ENCODE data around the gene ABCC6. TPM values are rescaled to one million over a fixed set of nuclear protein-coding genes. Genes with fewer than 3 reads are reported as not detected.
"Not testable (repeated sequence)": the region's sequence is repeated elsewhere in the genome, so short reads cannot be mapped to it uniquely, and the experiment has no call there.

ABCC6 gene
- polyA plus RNA-seq, 1 donor from 2014 or later, result not detected

- peaks cover 11% of the 10 kb centered on the region for H3K27me3 Mint-ChIP-seq
- H3K4me3 Mint-ChIP-seq, result no peak overlapping the region
- H3K36me3 Mint-ChIP-seq, result peaks cover 1% of the 10 kb centered on the region
- H3K9me3 Mint-ChIP-seq, result no peaks in the 10 kb centered on the region
- no peak overlapping the region for H3K27ac Mint-ChIP-seq
- H3K4me1 Mint-ChIP-seq, result peaks cover 0 to 5% (median 4%) of the 10 kb centered on the region in 3 donors
Measured at GRCh38 chr16:16184594-16184993, 38.7 kb downstream of the ABCC6 start.

DNA sequence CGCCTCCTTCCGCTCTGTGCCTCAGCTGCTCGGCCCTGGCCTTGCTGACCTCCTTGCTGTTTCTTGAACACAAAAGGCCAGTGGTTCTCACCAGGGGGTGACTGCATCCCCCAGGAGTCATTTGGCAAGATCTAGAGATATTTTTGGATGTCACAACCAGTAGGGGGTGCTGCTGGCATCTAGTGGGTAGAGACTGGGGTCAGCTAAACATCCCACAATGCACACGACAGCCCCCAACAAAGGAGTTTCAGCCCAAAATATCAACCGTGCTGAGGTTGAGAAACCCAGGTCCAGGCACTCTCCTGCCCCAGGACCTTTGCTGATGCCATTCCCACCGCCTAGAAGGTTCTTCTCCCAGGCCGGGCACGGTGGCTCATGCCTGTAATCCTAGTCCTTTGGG is 39.7 kb downstream of the ABCC6 start:
- Mint-ChIP-seq H3K4me1 (peaks cover 0 to 5% (median 4%) of the 10 kb centered on the region in 3 donors), H3K36me3 (peaks cover 1% of the 10 kb centered on the region), H3K27me3 (peaks cover 11% of the 10 kb centered on the region), H3K27ac (no peak overlapping the region), H3K9me3 (no peaks in the 10 kb centered on the region), H3K4me3 (no peak overlapping the region)

- Mint-ChIP-seq H3K4me3 (no peak overlapping the region), H3K36me3 (peaks cover 1% of the 10 kb centered on the region), H3K9me3 (no peaks in the 10 kb centered on the region), H3K27me3 (peaks cover 11% of the 10 kb centered on the region), H3K27ac (no peak overlapping the region), H3K4me1 (peaks cover 0 to 5% (median 4%) of the 10 kb centered on the region in 3 donors)
Measured at GRCh38 chr16:16182918-16183317, 40.4 kb downstream of the ABCC6 start.

- not testable (repeated sequence) for H3K4me3 Mint-ChIP-seq, H3K36me3 Mint-ChIP-seq, H3K9me3 Mint-ChIP-seq, H3K27ac Mint-ChIP-seq, H3K4me1 Mint-ChIP-seq
- peaks cover 11% of the 10 kb centered on the region for H3K27me3 Mint-ChIP-seq
Measured at GRCh38 chr16:16181748-16182147, 41.5 kb downstream of the ABCC6 start.

- H3K27me3 Mint-ChIP-seq, result peaks cover 11% of the 10 kb centered on the region
- H3K4me3 Mint-ChIP-seq, result no peak overlapping the region
- peaks cover 0 to 3% (median 0%) of the 10 kb centered on the region in 3 donors for H3K9me3 Mint-ChIP-seq
- no peaks in the 10 kb centered on the region for H3K4me1 Mint-ChIP-seq
- H3K27ac Mint-ChIP-seq, result no peak overlapping the region
- peaks cover 3% of the 10 kb centered on the region for H3K36me3 Mint-ChIP-seq
Measured at GRCh38 chr16:16178455-16179162, 44.7 kb downstream of the ABCC6 start.

DNA sequence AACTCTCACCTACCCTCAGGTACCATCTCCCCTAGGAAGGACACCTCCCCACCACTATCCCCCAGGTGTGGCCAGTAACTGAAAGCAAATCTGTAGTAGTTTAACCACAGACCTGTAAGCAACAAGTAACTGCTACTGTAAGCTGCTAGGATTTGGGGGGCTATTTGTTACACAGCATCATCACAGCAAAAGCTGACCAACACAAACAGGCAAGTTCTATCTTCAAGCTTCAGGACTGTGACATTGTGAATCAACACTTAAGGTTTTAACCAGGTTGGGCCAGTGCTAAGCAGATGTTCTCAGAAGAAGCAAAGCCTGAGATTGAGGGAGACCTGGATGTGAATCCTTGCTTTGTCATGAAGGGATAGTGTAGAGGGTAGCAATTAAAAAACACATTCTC is 47.0 kb downstream of the ABCC6 start:
- Mint-ChIP-seq H3K9me3 (peaks cover 0 to 3% (median 0%) of the 10 kb centered on the region in 3 donors), H3K36me3 (peaks cover 3% of the 10 kb centered on the region), H3K27ac (no peak overlapping the region), H3K27me3 (peaks cover 2% of the 10 kb centered on the region), H3K4me3 (no peak overlapping the region), H3K4me1 (no peaks in the 10 kb centered on the region)

DNA sequence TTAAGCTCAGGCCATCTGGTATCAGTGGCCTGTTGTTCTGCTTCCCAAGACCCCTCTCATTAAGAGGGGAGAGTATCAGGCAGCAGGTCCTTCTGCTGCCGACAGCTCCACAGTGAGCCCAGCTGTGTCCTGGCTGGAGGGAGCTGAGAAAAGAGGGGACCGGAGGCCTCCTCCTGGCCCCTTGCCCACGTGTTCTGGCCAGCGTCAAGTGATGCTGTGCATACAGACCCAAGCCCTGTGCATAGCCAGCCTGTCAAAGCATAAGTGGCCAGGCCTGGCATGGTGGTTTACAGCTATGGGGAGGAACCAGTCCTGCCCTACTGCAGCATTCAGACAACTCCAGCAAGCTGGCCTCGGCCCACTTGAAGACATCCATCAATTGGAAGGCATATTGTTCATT is 48.0 kb downstream of the ABCC6 start:
- no peaks in the 10 kb centered on the region for H3K4me1 Mint-ChIP-seq
- no peak overlapping the region for H3K4me3 Mint-ChIP-seq
- peaks cover 2% of the 10 kb centered on the region for H3K27me3 Mint-ChIP-seq
- H3K27ac Mint-ChIP-seq, result no peak overlapping the region
- H3K9me3 Mint-ChIP-seq, result peaks cover 0 to 3% (median 0%) of the 10 kb centered on the region in 3 donors
- peaks cover 2% of the 10 kb centered on the region for H3K36me3 Mint-ChIP-seq

DNA sequence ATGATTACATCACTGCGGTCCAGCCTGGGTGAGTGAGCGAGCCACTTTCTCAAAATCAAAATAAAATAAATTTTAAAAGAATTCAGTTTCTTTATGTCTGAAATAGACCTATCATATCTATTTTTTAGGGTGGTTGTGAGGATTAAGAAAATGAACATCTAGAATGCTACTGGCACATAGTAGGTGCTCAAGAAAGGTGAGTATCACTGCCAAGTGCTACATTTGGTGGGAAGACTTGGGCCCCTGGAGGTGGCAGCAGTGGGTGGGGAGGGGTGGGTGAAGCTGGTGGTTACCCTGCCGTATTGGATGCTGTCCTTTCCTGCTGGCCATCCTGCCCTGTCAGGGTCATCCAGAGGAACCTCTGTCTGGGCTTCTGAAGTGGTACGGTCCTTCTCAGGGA is 50.3 kb downstream of the ABCC6 start:
- Mint-ChIP-seq H3K36me3 (peaks cover 2% of the 10 kb centered on the region), H3K4me3 (no peak overlapping the region), H3K27ac (no peak overlapping the region), H3K4me1 (no peaks in the 10 kb centered on the region), H3K9me3 (peaks cover 0 to 3% (median 0%) of the 10 kb centered on the region in 3 donors), H3K27me3 (no peaks in the 10 kb centered on the region)

GRCh38 chr16:16171332-16171919 is 51.9 kb downstream of the ABCC6 start:
- Mint-ChIP-seq H3K27me3 (no peaks in the 10 kb centered on the region), H3K36me3 (no peaks in the 10 kb centered on the region), H3K4me3 (no peak overlapping the region), H3K4me1 (no peaks in the 10 kb centered on the region), H3K9me3 (peaks cover 0 to under 1% (median 0%) of the 10 kb centered on the region in 3 donors), H3K27ac (peak overlapping the region in 1 of 3 donors; percentile 29)

GRCh38 chr16:16169615-16170014 is 53.7 kb downstream of the ABCC6 start:
- H3K4me1 Mint-ChIP-seq, result no peaks in the 10 kb centered on the region
- H3K4me3 Mint-ChIP-seq, result no peak overlapping the region
- no peaks in the 10 kb centered on the region for H3K36me3 Mint-ChIP-seq
- no peaks in the 10 kb centered on the region for H3K9me3 Mint-ChIP-seq
- no peak overlapping the region for H3K27ac Mint-ChIP-seq
- H3K27me3 Mint-ChIP-seq, result peaks cover 3% of the 10 kb centered on the region

DNA sequence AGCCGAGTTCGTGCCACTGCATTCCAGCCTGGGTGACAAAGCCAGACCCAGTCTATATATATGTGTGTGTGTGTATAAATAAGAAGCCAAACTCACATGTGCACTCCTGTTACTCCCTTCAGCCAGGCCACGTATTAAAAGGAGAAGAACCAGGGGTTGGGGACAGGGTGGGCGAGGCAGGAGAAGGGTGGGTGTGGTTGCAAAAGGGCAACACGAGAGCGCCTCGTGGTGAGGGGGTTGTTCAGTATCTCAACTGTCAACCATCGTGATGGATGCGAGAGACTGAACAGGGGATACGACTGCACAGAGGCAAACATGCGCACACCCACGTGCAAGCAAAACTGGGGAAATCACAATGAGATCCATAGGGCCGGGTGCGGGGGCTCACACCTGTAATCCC is 54.9 kb downstream of the ABCC6 start:
- H3K4me3 Mint-ChIP-seq, result no peak overlapping the region
- H3K36me3 Mint-ChIP-seq, result no peaks in the 10 kb centered on the region
- H3K27me3 Mint-ChIP-seq, result peaks cover 5% of the 10 kb centered on the region
- H3K9me3 Mint-ChIP-seq, result peaks cover 0 to 4% (median 0%) of the 10 kb centered on the region in 3 donors
- H3K27ac Mint-ChIP-seq, result no peak overlapping the region
- no peaks in the 10 kb centered on the region for H3K4me1 Mint-ChIP-seq

GRCh38 chr16:16167927-16168326 is 55.4 kb downstream of the ABCC6 start:
- Mint-ChIP-seq H3K27me3 (peaks cover 5% of the 10 kb centered on the region), H3K27ac (no peak overlapping the region), H3K4me3 (no peak overlapping the region)

DNA sequence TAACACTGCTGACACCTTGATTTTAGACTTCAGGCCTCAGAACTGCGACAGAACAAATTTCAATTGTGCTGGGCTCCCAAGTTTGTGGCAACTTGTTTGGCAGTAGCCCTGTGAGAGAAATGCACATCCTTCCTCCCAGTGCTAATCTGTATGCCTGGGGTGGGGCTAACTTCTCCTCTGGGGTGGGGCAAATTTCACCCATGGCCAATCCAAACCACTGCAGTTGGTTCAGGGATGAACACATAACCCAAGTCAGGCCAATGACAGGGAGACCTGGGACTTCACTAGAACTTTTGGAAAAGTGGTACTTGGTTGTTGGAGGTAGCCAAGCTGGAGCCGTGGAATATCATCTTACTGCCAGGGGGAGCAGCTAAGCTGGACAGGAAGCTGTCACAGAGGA is 56.3 kb downstream of the ABCC6 start:
- H3K27me3 Mint-ChIP-seq, result peaks cover 5% of the 10 kb centered on the region
- no peak overlapping the region for H3K27ac Mint-ChIP-seq
- H3K4me3 Mint-ChIP-seq, result no peak overlapping the region
- no peaks in the 10 kb centered on the region for H3K4me1 Mint-ChIP-seq
- peaks cover under 1 to 4% (median 2%) of the 10 kb centered on the region in 3 donors for H3K9me3 Mint-ChIP-seq
- no peaks in the 10 kb centered on the region for H3K36me3 Mint-ChIP-seq

More at GRCh38 chr16:16167927-16168326, 55.4 kb downstream of the ABCC6 start:
- peaks cover 0 to 4% (median 0%) of the 10 kb centered on the region in 3 donors for H3K9me3 Mint-ChIP-seq
- no peaks in the 10 kb centered on the region for H3K4me1 Mint-ChIP-seq
- H3K36me3 Mint-ChIP-seq, result no peaks in the 10 kb centered on the region

DNA sequence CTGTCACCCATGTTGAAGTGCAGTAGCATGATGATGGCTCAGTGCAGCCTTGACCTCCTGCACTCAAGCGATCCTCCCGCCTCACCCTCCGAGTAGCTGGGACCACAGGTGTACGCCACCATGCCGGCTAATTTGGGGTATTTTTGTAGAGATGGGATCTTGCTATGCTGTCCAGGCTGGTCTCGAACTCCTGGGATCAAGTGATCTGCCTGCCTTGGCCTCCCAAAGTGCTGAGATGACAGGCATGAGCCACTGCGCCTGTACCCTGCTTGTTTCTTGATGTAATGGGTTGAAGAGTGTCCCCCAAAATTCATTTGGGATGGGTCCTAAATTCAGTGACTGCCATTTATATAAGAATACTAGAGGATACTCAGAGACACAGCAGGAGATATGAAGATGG is 57.2 kb downstream of the ABCC6 start:
- H3K4me1 Mint-ChIP-seq, result no peaks in the 10 kb centered on the region
- no peaks in the 10 kb centered on the region for H3K36me3 Mint-ChIP-seq
- H3K27me3 Mint-ChIP-seq, result peaks cover 8% of the 10 kb centered on the region
- H3K27ac Mint-ChIP-seq, result no peak overlapping the region
- H3K4me3 Mint-ChIP-seq, result no peak overlapping the region
- H3K9me3 Mint-ChIP-seq, result peaks cover 2 to 4% (median 4%) of the 10 kb centered on the region in 3 donors

DNA sequence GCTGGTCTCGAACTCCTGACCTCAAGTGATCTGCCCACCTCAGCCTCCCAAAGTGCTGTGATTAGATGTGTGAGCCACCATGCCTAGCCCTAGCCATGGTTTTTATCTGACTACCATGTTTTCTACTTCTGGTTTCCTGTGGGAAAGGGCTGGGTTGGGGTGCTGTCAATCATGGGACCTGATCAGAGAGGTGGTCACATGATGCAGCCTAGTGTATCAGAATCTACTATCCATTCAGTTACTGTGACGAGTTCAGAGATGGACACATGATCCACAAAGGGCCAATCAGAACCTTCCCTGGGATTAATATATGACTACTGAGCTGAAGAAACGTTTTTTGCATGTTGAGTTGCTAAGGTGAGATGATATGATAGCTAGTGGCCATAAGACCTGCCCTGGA is 59.1 kb downstream of the ABCC6 start:
- Mint-ChIP-seq H3K27me3 (peaks cover 8% of the 10 kb centered on the region), H3K4me1 (no peaks in the 10 kb centered on the region), H3K27ac (no peak overlapping the region), H3K9me3 (peaks cover 5 to 8% (median 8%) of the 10 kb centered on the region in 3 donors), H3K36me3 (no peaks in the 10 kb centered on the region), H3K4me3 (no peak overlapping the region)

DNA sequence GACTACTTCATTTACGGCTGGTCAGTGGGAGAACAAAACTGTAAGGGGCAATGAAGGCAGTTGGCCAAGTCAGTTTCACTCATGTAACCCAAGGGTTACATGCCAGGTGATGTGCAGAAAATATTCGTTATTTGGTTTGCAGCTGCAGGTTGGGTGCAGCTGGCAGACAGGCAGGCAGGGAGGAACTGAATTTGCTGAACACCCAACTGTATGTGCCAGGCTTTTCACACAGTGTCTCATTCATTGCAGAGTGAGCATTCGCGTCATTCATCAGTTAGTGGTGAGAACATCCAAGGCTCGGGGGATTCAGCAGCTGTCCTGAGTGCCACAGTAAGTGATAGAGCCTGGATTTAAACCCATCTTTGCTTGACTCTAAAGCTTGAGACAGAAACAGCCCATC is 59.7 kb downstream of the ABCC6 start:
- H3K36me3 Mint-ChIP-seq, result no peaks in the 10 kb centered on the region
- H3K27me3 Mint-ChIP-seq, result peaks cover 8% of the 10 kb centered on the region
- H3K4me3 Mint-ChIP-seq, result no peak overlapping the region
- no peaks in the 10 kb centered on the region for H3K4me1 Mint-ChIP-seq
- H3K27ac Mint-ChIP-seq, result no peak overlapping the region
- peaks cover 8 to 13% (median 10%) of the 10 kb centered on the region in 3 donors for H3K9me3 Mint-ChIP-seq

Measured in IgD-negative memory B cell (primary cell).